ENCODE measurements around the gene MAPK6.

DNA sequence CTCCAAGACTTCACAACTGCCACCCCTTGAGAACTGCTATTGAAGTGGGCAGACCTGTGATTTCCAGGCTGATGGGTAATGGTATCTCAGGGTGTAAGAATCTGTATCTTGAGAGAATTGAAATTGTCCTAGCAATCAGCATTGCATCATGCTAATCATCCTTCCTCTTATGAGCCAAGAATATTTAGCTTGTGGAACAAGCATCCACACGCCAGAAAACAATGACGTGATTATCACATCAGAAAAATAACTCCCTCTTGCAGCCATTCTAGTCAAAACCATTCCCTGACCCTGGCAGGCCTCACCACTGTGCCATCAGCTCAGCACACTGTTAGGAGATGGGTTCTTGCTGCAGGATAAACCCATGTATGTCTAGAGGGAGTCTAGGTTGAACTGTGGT is 86.8 kb downstream of the MAPK6 start:
- TF ChIP-seq ETV6 (CRISPR knock-in tag; IDR thresholded peaks at IDR 0.05), result no peak
- TF ChIP-seq JAZF1 (CRISPR knock-in tag; IDR thresholded peaks at IDR 0.05), result no peak
- TF ChIP-seq, protein P1, sequence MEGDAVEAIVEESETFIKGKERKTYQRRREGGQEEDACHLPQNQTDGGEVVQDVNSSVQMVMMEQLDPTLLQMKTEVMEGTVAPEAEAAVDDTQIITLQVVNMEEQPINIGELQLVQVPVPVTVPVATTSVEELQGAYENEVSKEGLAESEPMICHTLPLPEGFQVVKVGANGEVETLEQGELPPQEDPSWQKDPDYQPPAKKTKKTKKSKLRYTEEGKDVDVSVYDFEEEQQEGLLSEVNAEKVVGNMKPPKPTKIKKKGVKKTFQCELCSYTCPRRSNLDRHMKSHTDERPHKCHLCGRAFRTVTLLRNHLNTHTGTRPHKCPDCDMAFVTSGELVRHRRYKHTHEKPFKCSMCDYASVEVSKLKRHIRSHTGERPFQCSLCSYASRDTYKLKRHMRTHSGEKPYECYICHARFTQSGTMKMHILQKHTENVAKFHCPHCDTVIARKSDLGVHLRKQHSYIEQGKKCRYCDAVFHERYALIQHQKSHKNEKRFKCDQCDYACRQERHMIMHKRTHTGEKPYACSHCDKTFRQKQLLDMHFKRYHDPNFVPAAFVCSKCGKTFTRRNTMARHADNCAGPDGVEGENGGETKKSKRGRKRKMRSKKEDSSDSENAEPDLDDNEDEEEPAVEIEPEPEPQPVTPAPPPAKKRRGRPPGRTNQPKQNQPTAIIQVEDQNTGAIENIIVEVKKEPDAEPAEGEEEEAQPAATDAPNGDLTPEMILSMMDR (IDR thresholded peaks at IDR 0.05), result no peak
- no peak for TF ChIP-seq IRF2 (CRISPR knock-in tag; IDR thresholded peaks at IDR 0.05; ENCODE audit: borderline replicate concordance, low read depth)
- TF ChIP-seq, protein P2, sequence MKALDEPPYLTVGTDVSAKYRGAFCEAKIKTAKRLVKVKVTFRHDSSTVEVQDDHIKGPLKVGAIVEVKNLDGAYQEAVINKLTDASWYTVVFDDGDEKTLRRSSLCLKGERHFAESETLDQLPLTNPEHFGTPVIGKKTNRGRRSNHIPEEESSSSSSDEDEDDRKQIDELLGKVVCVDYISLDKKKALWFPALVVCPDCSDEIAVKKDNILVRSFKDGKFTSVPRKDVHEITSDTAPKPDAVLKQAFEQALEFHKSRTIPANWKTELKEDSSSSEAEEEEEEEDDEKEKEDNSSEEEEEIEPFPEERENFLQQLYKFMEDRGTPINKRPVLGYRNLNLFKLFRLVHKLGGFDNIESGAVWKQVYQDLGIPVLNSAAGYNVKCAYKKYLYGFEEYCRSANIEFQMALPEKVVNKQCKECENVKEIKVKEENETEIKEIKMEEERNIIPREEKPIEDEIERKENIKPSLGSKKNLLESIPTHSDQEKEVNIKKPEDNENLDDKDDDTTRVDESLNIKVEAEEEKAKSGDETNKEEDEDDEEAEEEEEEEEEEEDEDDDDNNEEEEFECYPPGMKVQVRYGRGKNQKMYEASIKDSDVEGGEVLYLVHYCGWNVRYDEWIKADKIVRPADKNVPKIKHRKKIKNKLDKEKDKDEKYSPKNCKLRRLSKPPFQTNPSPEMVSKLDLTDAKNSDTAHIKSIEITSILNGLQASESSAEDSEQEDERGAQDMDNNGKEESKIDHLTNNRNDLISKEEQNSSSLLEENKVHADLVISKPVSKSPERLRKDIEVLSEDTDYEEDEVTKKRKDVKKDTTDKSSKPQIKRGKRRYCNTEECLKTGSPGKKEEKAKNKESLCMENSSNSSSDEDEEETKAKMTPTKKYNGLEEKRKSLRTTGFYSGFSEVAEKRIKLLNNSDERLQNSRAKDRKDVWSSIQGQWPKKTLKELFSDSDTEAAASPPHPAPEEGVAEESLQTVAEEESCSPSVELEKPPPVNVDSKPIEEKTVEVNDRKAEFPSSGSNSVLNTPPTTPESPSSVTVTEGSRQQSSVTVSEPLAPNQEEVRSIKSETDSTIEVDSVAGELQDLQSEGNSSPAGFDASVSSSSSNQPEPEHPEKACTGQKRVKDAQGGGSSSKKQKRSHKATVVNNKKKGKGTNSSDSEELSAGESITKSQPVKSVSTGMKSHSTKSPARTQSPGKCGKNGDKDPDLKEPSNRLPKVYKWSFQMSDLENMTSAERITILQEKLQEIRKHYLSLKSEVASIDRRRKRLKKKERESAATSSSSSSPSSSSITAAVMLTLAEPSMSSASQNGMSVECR (CRISPR knock-in tag; IDR thresholded peaks at IDR 0.05; ENCODE audit: borderline replicate concordance), result no peak
- TF ChIP-seq, protein P3, sequence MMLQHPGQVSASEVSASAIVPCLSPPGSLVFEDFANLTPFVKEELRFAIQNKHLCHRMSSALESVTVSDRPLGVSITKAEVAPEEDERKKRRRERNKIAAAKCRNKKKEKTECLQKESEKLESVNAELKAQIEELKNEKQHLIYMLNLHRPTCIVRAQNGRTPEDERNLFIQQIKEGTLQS (CRISPR knock-in tag; conservative IDR thresholded peaks at IDR 0.05), result no peak
- TF ChIP-seq, protein P4, sequence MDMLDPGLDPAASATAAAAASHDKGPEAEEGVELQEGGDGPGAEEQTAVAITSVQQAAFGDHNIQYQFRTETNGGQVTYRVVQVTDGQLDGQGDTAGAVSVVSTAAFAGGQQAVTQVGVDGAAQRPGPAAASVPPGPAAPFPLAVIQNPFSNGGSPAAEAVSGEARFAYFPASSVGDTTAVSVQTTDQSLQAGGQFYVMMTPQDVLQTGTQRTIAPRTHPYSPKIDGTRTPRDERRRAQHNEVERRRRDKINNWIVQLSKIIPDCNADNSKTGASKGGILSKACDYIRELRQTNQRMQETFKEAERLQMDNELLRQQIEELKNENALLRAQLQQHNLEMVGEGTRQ (CRISPR knock-in tag; IDR thresholded peaks at IDR 0.05), result no peak
- no peak for TF ChIP-seq CREM (CRISPR knock-in tag; IDR thresholded peaks at IDR 0.05)
- no peak for TF ChIP-seq CBFB (CRISPR knock-in tag; IDR thresholded peaks at IDR 0.05; ENCODE audit: low read depth)
- no peak for TF ChIP-seq ZNF138 (CRISPR knock-in tag; conservative IDR thresholded peaks at IDR 0.05)
- TF ChIP-seq, protein P5, sequence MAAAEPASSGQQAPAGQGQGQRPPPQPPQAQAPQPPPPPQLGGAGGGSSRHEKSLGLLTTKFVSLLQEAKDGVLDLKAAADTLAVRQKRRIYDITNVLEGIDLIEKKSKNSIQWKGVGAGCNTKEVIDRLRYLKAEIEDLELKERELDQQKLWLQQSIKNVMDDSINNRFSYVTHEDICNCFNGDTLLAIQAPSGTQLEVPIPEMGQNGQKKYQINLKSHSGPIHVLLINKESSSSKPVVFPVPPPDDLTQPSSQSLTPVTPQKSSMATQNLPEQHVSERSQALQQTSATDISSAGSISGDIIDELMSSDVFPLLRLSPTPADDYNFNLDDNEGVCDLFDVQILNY (CRISPR knock-in tag; IDR thresholded peaks at IDR 0.05), result no peak
- TF ChIP-seq, protein P6, sequence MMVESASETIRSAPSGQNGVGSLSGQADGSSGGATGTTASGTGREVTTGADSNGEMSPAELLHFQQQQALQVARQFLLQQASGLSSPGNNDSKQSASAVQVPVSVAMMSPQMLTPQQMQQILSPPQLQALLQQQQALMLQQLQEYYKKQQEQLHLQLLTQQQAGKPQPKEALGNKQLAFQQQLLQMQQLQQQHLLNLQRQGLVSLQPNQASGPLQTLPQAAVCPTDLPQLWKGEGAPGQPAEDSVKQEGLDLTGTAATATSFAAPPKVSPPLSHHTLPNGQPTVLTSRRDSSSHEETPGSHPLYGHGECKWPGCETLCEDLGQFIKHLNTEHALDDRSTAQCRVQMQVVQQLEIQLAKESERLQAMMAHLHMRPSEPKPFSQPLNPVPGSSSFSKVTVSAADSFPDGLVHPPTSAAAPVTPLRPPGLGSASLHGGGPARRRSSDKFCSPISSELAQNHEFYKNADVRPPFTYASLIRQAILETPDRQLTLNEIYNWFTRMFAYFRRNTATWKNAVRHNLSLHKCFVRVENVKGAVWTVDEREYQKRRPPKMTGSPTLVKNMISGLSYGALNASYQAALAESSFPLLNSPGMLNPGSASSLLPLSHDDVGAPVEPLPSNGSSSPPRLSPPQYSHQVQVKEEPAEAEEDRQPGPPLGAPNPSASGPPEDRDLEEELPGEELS (CRISPR knock-in tag; IDR thresholded peaks at IDR 0.05), result no peak
- no peak for TF ChIP-seq SP1 (CRISPR knock-in tag; conservative IDR thresholded peaks at IDR 0.05)

Measured in WTC11 (cell line).